GM12892 (cell line): ENCODE measurements around the gene ANKRD18B. TPM values are rescaled to one million over a fixed set of nuclear protein-coding genes. Genes with fewer than 3 reads are reported as not detected.
"Not testable (repeated sequence)": the region's sequence is repeated elsewhere in the genome, so short reads cannot be mapped to it uniquely, and the experiment has no call there.

Experiments used
- DNase-seq: peaks from one replicate; pipeline ENCODE4 v3.0.0; 2011; ENCODE audit not compliant: insufficient read length
- FAIRE-seq: peaks from 2 replicates; lab custom pipeline; 2011; peaks lifted over from hg19 to GRCh38; lab: Jason Lieb, UNC
- POLR2A ChIP-seq: IDR thresholded peaks from 2 replicates; pipeline ENCODE4 v1.6.1; 2011; ENCODE audit warnings: low read depth, low read length, control low read depth
- POLR2AphosphoS5 ChIP-seq: IDR thresholded peaks from 2 replicates; pipeline ENCODE4 v1.6.1; 2011; ENCODE audit warnings: low read depth, low read length, control low read depth
- TAF1 ChIP-seq: IDR thresholded peaks from 2 replicates; pipeline ENCODE4 v1.6.1; 2011; ENCODE audit warnings: low read depth, mild to moderate bottlenecking, control low read depth, low read length, borderline replicate concordance
- polyA plus RNA-seq: library from polyadenylated mRNA; unstranded; fragments of >200 nt; gene quantifications from one replicate; pipeline ENCODE4 v1.2.1, GENCODE V29; 2012; ENCODE audit warnings: missing spikeins, inconsistent platforms; ENCODE audit not compliant: missing spikeins

ANKRD18B gene
- not detected for polyA plus RNA-seq

- FAIRE-seq, DNase-seq: not testable (repeated sequence)
These were observed at the start of gene ANKRD18B for GRCh38 chr9:33523397-33524305. Gene ANKRD18B (plus strand): TSS chr9:33524251. CDS start chr9:33524490, 239 bp downstream.

GRCh38 chr9:33475357-33475756 is 48.7 kb upstream of the ANKRD18B start:
- DNase-seq (no peak), FAIRE-seq (no peak)
- no peak for TF ChIP-seq POLR2AphosphoS5
- TF ChIP-seq POLR2A = no peak
- no peak for TF ChIP-seq TAF1

DNA sequence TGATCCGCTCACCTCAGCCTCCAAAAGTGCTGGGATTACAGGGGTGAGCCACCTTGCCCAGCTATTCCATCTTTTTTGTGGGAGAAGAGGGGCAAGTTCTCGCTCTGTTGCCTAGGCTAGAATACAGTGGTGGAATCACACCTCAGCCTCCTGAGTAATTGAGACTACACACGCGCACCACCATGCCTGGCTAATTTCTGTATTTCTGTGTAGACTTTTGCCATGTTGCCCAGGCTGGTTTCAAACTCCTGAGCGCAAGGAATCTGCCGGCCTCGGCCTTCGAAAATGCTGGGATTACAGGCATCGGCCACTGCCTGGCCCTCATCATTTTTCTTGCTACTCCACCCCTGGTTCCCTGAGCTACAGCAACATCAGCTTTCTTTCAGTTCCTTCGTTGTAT is 47.5 kb upstream of the ANKRD18B start:
- TF ChIP-seq POLR2AphosphoS5 (no peak), POLR2A (no peak), TAF1 (no peak)
- DNase-seq (no peak), FAIRE-seq (no peak)

DNA sequence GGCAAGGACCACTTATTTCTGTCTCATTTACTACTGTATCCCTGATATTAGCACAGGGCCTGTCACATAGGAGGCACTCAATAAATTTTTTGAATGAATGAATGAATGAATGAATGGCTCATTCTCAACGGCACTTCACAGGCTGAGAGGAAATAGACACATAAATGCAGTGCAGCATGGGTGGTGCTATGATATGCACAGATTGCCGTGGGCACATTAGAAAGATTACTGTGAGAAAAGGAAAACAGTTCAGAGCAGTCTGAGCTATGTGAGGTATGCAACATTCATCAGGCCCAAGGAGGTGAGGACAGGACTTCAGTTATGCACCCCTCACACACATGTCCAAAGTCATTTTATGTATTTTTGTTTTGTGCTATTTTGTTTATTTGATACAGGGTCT is 43.9 kb upstream of the ANKRD18B start:
- TF ChIP-seq TAF1 (no peak), POLR2AphosphoS5 (no peak), POLR2A (no peak)
- DNase-seq = no peak
- FAIRE-seq = no peak

DNA sequence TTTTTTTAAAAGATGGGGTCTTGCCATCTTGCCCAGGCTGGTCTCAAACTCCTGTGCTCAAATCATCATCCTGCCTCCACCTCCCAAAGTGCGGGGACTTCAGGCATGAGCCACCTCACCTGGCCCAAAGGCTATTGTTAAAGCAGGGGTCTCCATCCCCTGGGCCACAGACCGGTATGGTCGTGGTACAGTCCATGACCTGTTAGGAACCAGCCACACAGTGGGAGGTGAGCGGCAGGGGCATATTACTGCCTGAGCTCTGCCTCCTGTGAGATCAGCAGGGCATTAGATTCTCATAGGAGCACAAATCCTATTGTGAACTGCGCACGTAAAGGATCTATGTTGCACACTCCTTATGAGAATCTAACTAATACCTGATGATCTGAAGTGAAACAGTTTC is 43.1 kb upstream of the ANKRD18B start:
- DNase-seq = no peak
- no peak for FAIRE-seq
- TF ChIP-seq POLR2A (no peak), TAF1 (no peak), POLR2AphosphoS5 (no peak)

DNA sequence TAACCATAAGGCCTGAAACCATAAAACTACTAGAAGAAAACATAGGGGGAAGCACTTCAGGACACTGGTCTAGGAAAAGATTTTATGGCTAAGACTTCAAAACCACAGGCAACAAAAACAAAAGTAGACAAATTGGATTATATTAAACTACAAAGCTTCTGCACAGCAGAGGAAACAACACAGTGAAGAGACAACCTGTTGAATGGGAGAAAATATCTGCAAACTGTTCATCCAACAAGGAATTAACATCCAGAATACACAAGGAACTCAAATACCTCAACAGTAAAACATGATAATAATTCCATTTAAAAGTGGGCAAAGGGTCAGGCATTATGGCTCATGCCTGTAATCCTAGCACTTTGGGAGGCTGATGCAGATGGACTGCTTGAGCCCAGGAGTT is 38.7 kb upstream of the ANKRD18B start:
- DNase-seq, FAIRE-seq: not testable (repeated sequence)

- TF ChIP-seq POLR2AphosphoS5 (no peak), POLR2A (no peak), TAF1 (no peak)
- FAIRE-seq (no peak), DNase-seq (no peak)
These were observed 35.0 kb upstream of the ANKRD18B start for GRCh38 chr9:33489066-33489465.

GRCh38 chr9:33493819-33494218 is 30.2 kb upstream of the ANKRD18B start:
- not testable (repeated sequence) for FAIRE-seq, DNase-seq

- no peak for DNase-seq
- no peak for TF ChIP-seq TAF1
- TF ChIP-seq POLR2A = no peak
- TF ChIP-seq POLR2AphosphoS5 = no peak
- no peak for FAIRE-seq
These were observed 25.7 kb upstream of the ANKRD18B start for GRCh38 chr9:33498387-33498786.

GRCh38 chr9:33506626-33507370 is 17.3 kb upstream of the ANKRD18B start:
- DNase-seq = no peak
- FAIRE-seq = no peak
- TF ChIP-seq POLR2AphosphoS5 (no peak), POLR2A (no peak), TAF1 (no peak)

GRCh38 chr9:33510262-33511183 is 13.5 kb upstream of the ANKRD18B start:
- DNase-seq (no peak), FAIRE-seq (no peak)
- TF ChIP-seq POLR2A = peak; percentile 20; the same call in 1 of the 2 replicates
- no peak for TF ChIP-seq POLR2AphosphoS5
- TF ChIP-seq TAF1 = no peak

- DNase-seq = not testable (repeated sequence)
- peak; percentile 17 for FAIRE-seq
These were observed 12.9 kb upstream of the ANKRD18B start for GRCh38 chr9:33511184-33511517.

- DNase-seq, FAIRE-seq: not testable (repeated sequence)
These were observed 11.5 kb upstream of the ANKRD18B start for GRCh38 chr9:33512535-33512934.

GRCh38 chr9:33515342-33515995 is 8.6 kb upstream of the ANKRD18B start:
- DNase-seq = not testable (repeated sequence)

DNA sequence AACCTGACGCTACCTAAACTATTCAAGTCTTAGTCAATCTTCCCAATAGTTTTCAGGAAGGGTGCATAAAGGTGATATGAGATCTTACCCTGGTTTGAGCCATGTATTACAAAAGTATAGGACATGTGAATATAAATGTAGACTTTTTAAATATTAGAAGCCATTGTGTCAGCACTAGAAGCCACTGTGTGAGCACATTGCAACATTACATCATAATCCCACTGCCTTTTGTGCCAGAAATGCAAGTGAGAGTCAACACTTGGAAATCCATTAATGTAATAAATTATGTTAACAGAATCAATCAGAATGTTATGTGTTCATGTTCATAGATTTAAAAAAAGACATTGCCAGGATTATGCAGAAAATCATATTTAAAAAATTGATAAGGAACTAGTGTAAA is 7.7 kb upstream of the ANKRD18B start:
- DNase-seq, FAIRE-seq: not testable (repeated sequence)

More at GRCh38 chr9:33515342-33515995, 8.6 kb upstream of the ANKRD18B start:
- FAIRE-seq = not testable (repeated sequence)
